NCI-H446 treated with DMSO at 0.1 percent for 48 hours (cell line): ENCODE measurements around the gene CIRBP.
A peak's percentile ranks its signal among the peaks of the same experiment; 100 is the strongest.

Source experiments
- DNase-seq: peaks from one replicate; lab custom pipeline; 2025; lab: John Stamatoyannopoulos, UW

The CIRBP gene

DNA sequence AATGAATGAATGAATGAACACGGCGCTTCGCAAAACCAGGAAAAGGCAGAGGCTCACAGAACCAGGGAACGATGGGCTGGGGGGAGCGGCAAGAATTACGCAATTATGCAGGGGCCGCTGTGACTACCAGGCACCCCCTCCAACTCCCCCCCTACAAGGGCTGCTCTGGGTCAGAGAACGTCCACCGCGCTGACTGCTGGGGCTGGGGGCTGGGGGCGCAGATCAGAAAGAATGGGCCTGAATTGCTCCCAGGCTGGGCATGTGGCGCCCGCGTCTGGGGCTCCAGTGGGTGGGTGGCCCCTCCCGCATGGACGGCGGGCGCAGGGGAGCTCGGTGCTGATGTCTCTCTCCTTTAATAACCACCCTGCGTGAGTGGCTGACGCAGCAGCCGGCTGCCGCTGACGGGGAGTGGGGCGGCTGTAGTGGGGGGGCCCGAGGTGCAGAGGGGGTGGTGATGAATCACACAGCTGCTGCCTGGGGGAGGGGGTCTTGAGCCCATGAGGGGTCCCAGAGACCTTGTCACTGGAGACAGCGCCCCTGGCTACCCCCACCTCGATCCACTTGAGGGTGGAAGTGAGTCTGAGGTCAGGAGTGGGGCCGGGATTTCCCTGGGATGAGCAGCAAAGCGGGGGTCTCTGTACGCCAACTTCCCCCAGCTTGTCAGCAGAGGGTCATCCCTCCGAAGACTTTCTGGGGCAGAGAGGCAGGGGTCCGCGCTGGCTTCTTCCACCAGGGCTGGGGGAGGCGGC is 1.5 kb upstream of the CIRBP start:
- DNase-seq: no peak

GRCh38 chr19:1268226-1269064 is 687 bp upstream of the CIRBP start:
- no peak for DNase-seq

GRCh38 chr19:1269478-1270212 is 513 bp downstream of the CIRBP start:
- peak; percentile 94 for DNase-seq

DNA sequence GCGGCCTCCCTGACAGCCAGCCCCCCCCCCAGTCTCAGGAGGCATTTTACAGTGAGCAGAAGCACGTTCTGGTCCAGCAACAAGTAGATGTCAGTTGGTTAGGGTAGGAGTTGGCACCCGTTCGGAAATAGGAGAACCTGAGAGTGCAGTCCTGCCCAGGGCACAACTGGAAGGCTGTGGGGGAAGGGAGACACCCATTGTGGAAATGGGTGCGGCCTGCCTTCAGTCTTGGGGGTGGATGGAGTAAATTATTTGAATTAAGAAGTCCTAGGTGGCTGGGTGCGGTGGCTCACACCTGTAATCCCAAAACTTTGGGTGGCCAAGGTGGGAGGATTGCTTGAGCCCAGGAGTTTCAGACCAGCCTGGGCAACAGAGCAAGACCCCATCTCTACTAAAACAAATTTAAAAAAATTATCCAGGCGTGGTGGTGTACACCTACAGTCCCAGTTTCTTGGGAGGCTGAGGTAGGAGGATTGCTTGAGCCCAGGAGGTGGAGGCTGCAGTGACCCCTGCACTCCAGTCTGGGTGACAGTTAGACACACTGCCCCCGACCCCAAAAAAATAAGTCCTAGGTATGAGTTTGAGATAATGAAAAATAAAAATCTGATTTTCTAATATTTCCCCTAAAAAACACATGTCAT is 1.2 kb downstream of the CIRBP start:
- peak; percentile 43 for DNase-seq

DNA sequence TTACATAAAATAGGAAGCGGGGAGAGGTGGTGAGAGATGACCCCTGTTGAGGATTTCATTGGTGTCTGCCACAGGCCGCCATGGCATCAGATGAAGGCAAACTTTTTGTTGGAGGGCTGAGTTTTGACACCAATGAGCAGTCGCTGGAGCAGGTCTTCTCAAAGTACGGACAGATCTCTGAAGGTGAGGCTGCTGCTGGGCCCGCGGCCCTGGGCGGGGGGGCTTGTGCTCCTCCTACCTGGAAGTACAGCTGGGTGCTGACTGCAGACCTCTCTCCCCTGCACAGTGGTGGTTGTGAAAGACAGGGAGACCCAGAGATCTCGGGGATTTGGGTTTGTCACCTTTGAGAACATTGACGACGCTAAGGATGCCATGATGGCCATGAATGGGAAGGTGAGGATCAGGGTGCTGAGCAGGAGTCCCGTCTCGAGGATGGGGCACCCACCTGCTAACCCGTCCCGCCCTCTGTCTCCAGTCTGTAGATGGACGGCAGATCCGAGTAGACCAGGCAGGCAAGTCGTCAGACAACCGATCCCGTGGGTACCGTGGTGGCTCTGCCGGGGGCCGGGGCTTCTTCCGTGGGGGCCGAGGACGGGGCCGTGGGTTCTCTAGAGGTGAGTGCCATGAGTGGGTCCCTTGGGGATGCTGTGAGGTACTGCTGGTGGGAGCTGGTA is 1.9 kb downstream of the CIRBP start:
- DNase-seq: no peak

DNA sequence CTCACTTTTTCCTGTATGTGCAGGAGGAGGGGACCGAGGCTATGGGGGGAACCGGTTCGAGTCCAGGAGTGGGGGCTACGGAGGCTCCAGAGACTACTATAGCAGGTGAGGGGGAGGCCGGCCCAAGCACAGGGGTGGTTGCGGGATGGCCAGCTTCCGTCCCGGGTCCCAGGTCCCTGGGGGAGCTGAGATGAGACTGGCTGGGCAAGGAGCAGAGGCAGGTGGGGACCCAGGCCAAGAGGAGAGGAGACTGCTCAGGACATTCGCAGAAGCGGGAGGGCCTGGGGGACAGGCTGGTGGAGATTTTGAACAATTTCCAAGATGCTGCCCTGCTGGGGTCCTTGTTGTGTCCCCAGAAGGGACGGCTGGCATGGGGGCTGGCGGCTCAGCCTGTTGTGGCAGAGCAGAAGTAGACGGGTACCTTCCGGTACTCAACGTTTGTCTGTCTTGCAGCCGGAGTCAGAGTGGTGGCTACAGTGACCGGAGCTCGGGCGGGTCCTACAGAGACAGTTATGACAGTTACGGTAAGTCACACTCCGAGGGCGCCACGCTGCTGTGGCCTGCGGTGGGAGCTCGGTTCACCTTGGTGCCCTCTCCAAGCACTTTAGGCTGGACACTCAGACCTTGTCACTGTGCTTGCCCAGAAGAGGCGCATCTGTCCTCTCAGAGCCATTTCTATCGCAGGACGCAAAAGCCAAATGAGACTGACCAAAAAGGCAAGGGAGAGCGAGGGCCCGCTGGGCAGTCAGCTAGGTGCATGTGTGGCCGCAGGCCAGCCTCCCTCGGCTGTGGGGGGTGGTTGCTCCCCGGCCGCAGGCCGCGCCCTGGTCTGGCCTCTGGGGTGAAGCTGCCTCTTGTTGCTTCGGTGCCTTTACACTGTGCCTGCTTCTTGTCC is 2.6 kb downstream of the CIRBP start:
- no peak for DNase-seq

- no peak for DNase-seq
Measured at GRCh38 chr19:1272423-1273262, 3.5 kb downstream of the CIRBP start.

DNA sequence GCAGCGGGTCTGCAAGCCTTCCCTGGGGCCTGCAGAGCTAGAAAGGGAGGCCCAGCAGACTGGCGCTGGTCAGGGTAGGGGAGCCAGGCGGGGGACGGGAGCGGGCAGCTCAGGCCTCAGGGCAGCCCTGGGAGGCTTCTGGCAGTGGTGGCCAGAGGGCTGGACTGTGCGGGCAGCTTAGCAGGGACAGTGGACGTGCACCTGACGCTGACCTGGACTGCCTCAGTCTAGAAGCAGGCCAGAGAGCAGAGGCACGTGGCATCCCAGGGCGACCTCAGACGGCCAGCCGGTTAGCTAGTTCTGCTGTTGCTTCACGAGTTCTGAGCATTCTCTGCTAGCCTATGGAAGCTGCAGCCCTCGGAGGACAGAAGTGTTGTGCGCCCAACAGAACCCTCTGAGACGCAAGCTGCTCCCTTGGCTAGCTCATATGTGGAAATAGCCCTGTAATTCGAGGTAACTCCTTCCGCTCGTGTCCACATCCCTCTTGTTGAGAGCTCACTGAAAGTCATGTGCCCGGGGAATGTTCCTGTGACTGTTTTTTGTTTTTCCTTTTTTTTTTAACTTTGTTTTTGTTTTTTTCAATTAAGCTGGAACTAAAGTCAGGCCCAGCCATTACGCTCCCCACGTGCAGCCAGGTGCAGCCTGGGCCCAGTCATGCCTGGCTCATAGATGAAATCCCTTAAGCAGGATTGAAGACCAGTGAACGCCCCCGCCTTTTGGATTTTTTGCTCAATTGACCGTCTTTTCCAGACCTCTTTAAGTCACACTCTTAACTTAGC is 4.3 kb downstream of the CIRBP start:
- no peak for DNase-seq

DNA sequence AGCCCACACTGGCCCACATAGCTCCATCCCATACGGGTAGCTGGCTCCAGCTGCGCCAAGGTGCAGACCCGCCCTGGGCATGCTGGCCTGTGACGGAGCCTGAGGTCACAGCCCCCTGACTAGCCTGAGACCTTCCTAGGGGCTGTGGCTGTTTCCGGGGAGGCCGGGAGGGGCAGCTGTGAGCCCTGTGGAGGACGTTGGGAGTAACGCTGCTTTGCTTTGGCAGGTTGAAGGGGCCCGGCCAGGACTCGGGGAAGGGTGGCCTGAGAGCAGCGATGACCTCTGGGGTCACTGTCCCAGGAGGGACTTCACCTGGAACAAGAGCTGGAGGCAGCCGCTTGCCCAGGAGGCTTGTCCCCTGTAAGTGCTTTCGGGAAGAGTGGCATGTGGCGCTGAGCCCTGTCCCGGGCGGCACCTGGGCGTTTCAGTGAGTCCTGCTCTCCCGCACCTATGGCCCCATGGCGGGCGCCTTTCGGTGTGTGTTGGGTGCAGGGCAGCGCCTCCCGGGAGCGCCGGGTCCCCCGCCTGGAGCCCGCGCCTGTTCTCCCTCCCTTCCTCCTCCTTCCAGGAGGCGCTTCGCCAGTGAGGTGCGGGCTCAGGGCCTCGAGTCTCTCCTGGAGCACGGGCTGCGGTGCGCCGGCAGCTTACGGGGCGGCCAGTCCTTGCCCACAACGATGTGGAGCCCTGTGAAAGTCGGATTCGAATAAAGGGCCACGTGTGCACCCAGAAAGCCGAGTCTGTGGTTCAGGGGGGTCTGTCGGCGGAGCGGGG is 5.1 kb downstream of the CIRBP start:
- no peak for DNase-seq

DNA sequence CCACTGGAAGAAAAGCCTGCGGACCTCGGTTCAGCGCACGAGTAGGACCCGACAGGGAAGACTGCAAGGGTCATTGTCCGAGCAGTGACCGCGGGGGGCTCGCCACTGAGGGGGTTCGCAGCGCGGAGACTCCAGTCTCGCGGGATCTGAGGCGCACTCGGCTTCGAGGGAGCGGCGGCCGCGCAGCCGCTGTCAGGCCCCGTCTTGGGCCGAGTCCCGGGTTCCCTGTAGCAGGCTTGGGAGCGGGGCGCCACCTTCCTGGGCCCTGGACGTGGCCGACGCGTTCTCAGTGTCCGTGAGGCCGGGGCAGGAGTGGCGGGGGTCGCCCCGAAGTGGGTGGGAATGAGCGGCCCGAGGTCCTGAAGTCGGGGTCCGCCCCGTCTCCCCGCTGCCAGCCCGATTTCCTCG is 5.7 kb downstream of the CIRBP start:
- no peak for DNase-seq

DNA sequence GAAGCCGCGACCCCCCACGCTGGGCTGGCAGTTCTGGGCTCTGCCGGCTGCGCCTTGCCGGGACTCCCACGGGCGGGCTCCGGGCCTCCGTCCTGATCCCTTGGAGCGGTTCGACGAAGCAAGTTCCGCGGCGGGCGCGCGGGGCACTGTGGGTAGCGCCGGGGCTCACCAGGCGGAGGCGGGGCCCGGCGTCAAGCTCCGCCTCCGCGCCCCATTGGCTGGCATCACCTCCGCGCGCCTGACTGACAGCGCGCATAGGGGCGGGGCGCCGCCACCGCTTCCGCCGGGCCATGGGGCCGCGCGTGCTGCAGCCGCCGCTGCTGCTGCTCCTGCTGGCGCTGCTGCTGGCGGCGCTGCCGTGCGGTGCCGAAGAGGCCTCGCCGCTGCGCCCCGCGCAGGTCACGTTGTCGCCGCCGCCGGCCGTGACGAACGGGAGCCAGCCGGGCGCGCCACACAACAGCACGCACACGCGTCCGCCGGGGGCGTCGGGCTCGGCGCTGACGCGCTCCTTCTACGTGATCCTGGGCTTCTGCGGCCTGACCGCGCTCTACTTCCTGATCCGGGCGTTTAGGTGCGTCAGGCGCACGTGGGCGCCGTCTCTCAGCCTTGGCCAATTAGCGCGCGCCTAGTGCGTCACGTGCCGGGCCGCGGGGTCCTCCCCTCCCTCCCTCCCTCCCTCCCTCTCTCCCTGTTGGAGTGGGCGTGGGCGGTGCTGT is 6.3 kb downstream of the CIRBP start, which contains the start of gene FAM174C:
Gene FAM174C, plus strand, starts transcription at position 271 of the 716 bp plus-strand sequence. Its CDS starts 20 bp downstream, at position 291.
- peak; percentile 96 for DNase-seq

DNA sequence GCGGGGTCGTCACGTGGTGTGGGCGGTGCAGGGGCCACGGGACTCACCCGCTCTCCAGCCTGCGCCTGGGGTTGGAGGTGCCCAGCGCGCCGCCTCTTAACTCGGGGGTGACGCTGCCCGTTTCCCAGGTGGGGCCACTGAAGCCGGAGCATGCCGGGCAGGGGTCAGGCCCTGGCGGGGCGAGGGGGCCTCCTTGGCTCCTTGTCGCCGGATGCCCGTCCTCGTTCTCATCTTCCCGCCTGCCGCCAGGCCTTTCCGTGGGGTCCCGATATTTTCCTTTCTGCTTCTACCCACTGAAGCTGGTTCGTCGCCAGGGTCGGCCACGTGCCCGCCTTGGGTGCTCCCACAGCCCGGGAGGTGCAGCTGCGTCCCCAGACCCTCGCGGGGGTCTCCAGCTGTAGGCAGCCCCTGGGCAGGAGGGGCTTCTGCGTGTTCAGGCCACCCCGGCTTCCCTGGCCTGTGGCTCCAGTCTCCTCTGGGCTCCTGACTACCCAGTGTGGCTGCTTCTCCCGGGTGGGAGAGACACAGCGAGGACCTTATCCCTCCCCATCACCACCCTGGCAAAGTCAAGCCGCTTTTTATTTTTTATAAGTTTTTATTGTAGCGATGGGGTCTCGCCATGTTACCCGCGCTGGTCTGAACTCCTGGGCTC is 7.0 kb downstream of the CIRBP start:
- DNase-seq: no peak

DNA sequence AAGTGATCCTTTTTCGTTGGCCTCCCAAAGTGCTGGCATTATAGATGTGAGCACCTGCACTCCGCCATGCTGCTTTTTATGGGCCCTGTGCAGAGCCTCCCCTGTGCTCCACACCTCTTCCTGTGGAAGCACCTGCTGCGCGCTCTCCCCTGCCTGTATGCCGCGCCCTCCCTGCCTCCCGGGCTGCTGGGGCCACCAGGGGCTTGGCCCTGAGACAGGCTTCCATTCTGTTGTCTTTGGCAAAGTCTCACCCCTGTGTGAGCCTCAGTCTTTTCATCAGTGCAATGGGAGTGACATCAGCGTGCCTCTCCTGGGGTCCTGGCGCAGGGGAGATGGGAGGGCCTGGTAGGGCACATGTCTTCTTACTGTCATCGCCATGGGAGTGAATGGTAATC is 7.5 kb downstream of the CIRBP start:
- DNase-seq: no peak

DNA sequence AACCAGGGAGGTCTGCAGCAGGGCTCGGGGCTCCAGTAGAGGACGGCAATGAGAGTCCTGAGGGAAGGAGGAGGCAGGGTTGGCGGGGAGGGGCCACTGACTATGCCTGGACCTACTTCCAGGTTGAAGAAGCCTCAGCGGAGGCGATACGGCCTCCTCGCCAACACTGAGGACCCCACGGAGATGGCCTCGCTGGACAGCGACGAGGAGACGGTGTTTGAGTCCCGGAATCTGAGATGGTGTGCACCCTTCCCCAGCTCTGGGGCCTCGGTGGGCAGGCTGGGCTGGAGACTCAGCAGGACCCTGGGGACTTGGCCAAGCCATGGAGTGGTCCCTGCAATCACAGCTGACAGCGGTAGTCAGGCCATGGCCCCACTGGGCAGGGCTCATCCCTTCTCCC is 7.9 kb downstream of the CIRBP start:
- no peak for DNase-seq

- no peak for DNase-seq
Measured at GRCh38 chr19:1278074-1278473, 8.9 kb downstream of the CIRBP start.

GRCh38 chr19:1278713-1279660 is 9.9 kb downstream of the CIRBP start:
- DNase-seq: no peak
